ENCODE measurements around the gene CTAGE15.
A peak's percentile ranks its signal among the peaks of the same experiment; 100 is the strongest.
"Not testable (repeated sequence)": the region's sequence is repeated elsewhere in the genome, so short reads cannot be mapped to it uniquely, and the experiment has no call there.

CTAGE15 gene, protein sequence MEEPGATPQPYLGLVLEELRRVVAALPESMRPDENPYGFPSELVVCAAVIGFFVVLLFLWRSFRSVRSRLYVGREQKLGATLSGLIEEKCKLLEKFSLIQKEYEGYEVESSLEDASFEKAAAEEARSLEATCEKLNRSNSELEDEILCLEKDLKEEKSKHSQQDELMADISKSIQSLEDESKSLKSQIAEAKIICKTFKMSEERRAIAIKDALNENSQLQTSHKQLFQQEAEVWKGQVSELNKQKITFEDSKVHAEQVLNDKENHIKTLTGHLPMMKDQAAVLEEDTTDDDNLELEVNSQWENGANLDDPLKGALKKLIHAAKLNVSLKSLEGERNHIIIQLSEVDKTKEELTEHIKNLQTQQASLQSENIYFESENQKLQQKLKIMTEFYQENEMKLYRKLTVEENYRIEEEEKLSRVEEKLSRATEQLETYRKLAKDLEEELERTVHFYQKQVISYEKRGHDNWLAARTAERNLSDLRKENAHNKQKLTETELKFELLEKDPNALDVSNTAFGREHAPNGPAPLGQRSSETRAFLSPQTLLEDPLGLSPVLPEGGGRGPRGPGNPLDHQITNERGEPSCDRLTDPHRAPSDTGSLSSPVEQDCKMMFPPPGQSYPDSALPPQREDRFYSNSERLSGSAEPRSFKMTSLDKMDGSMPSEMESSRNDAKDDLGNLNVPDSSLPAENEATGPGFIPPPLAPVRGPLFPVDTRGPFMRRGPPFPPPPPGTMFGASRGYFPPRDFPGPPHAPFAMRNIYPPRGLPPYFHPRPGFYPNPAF

DNA sequence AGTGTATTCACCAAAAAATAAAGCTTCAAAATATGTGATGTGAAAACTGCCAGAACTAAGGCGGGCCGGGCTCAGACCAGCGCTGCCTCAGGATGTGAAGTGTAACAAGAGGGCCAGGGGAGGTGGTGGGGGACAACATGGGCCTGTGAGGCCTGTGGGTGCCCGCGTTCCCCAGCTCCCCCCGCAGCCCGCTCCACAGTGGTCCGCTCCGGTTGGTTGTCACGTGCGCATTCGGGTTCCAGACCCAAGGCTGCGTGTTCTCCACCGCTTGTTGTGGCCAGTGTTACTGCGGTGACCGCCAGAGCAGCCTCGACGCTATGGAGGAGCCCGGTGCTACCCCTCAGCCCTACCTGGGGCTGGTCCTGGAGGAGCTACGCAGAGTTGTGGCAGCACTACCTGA is at the start of gene CTAGE15:
Gene CTAGE15 (plus strand): TSS at position 301 of the 400 bp plus-strand sequence. CDS start 17 bp downstream, at position 318.
- not testable (repeated sequence) for DNase-seq

DNA sequence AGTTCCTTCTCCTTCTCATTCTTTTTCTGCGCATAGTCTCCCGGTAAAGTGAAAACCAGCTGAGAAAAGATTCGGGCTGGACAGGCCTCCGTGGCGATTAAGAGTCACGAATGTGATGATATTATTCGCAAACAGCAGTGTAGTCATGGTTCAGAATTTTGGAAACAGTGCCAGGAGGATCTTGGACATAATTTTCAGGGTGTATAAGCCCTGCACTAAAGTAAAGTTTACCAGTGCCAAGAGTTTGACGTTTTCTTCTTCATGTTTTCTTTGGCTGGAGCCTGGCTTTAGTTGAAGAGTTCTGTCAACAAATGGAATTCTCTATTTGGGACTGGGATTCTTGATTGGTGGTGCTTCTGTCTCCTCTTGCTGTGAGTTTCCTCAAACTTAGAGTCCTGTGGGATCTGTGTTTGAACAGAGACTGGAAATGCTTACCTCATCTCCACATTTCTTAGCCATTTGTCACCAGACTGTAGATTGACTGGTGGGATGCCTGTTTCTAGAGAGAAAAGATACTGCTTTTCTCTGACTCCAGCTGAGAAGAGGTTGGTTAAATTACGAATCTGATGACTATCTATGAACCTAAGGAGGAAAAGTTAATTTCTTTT is 49.2 kb upstream of the CTAGE15 start:
- not testable (repeated sequence) for DNase-seq

DNA sequence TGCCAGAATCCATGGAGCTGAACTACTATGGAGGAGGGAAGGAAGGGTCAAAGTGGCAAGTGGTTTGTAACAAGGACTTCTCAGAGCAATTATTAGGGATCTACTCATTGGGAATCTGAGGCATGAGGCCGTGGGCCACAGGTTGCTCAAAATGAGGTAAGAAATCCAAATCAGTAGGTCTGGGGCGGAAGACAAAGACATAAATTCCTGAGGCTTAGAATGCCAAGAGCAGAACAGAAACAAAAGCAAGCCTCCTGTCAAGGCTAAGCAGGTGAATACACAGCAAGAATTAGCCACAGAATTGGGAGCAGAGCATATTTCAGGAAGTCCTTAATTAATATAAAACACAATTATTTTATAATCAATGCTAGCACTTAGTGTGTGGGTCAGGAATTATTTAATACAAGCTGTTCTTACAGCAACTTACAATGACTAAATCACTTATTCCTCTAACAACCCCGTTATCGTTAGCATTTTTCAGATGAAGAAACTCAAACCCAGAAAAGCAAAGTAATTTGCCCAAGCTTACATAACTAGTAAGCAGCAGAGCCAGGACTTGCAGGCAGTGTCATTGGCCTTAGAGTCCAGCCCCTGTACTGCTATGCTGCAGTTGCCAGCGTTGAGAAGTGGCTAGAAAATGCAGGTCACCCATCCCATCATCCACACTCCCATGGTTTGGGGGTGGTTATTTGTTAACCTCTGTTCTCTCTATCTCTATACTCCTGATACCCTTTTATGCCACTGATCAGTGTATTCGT is 40.3 kb upstream of the CTAGE15 start:
- DNase-seq = not testable (repeated sequence)

DNA sequence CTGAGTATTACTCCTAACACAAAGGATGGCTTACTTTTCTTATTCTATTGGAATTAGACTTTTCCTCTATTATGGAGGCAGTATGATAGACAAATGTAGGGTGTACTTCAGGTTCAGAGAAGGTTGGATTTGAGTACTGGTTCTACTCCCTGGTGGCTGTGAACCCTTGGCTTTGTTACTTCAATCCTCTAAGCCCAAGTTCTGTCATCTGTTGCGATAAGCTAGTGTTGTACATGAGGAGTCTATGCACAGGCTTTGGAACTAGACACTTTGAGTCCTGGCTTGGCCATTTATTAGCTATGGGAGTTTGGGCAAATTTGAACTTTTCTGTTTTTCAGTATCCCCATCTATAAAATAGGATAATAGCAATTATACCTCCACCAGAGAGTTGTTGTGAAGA is 39.7 kb upstream of the CTAGE15 start:
- DNase-seq = not testable (repeated sequence)

DNA sequence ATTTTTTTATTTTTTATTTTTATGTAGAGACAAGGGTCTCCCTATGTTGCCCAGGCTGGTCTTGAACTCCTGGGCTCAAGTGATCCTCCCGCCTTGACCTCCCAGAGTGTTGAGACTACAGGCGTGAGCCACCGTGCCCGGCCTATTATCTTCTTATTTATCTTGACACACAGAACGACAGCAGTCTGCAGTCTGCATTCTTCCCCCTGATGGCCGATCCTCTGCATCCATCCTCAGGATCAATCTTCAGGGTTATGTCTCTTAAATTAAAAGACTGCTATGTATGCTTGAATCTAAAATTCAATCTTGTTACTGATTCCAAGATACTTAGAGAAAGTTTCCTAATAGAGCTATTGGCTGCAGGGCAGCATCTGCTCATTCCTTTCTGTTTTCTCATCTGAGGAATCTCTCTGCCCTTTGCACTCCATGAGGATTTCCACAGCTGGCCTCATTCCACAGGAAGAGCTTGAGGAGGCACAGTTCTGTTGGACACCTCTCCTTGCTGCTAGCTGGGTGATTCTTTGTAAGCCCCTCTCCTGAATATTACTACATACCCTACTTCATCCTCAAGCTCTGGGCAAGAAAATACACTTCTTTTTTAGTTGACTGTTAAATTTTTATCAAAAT is 38.3 kb upstream of the CTAGE15 start:
- not testable (repeated sequence) for DNase-seq

DNA sequence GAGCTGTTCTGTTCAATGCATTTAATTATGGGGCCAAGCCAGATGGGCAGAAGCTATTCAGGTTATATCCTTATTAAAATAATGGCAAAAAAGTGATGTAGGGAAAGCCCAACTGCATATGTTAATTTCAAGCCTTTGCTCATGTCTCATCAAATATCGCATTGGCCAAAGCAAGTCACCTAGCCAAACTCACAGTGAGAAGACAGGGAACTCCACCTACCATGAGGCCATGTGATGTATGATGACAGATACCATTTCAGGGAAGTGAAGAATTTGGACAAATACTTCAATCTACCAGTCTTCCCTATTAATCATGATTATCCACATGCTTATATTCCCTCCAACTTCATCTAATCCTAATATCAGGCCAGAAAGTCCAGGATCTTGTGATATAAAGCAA is 35.2 kb upstream of the CTAGE15 start:
- DNase-seq = not testable (repeated sequence)

DNA sequence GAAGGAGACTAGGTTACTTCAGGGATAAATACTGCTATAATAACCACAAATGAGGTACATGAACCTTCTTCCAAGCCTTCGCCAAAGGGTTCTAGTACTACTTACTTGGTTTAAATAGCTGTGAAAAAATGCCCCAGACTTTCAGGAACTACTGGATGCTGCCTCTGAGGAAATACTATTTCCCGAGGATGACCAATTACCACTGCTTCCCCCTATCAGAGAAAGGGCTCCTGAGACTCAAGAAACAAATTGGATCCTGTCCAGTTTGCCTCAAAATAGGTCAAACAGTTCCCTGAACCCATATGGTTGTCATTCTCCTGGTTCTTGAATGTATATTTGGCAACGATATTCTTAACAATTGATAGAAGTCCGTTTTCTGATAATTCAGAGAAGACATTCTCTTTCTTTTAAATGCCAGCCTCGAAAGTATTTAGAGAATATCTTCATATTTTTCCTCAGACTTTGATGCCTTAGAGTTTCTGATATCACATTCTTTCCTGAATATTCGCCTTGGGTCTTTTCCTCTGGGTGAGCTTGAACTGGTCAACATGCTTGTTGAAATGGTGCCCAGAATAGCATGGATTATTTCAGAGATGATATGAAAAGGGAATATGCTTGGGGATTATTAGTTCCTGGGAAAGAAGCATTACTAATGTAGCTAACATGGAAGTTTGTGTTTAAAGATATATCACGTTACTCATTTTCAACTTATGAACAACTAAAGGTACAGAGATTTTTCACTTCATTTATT is 28.1 kb upstream of the CTAGE15 start:
- not testable (repeated sequence) for DNase-seq

DNA sequence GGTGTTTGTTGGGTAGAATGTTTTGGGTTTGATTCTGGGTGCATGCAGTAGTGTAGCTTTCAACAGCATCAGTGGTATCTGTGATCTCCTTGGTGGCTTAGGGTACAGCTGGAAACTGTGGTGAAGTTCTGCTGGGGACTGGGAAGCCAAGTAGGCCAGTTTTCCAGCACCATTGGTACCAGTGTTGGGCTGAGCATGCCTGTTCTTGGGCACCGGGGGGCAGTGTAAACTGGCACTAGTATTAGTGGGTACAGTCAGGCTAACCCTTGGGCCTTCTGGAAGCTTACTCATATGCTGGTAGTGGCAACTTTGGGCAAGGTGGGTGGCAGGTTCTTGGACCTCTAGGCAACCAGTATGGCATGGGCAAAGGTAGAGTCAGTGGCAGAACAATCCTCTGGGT is 15.6 kb upstream of the CTAGE15 start:
- not testable (repeated sequence) for DNase-seq

DNA sequence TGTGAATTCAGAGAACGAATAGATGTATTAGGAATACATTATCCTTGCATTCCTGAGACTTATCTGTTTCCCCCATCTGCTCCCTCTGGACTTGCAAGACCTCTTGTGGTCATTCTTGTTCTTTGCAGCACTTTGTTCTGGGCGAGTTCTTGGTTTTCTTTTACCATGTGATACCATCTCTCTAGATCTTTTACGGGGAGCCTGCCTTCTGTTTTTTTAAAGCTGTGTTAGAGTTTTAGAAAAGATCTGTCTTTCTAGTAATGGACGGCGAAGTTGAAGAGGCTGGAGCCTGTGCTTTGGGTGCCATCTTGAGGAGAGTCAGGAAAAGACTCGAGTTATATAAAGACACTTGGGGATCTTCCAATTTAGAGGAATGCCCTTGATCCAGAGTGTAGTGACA is 8.3 kb upstream of the CTAGE15 start:
- DNase-seq = not testable (repeated sequence)

DNA sequence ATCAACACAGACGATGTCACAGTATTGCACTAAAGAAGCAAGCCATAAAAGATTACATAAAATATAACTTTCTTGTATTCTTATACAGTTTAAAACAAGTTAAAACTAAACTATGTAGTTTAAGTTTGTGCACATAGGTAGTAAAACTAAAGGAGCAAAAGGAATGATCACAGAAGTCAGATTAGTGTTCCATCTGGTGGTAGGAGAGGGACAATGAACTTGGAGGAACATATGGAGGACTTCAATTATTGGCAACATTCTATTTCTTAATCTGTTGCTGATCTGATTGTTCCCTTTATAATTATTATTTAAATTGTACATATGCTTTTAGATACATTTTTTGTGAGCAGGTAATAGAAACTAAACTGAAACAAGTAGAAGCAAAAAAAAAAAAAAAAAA is 5.6 kb upstream of the CTAGE15 start:
- DNase-seq = not testable (repeated sequence)

DNA sequence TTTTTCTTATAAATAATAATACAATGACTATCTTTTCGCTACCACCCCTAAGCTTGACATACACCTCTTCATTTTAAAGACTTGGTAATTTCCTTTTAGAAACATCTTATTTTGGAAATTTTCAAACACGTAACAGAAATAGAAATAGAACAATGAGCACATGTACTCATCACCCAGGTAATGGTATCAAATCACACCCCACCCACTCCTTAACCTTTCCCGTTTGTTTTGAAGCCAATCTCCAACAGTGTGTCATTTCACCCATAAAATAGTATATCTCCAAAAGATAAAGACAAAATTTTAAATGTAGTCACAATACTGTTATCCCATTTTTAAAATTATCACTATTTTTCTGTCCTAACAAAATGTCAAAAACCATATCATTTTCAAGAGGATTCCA is 16.6 kb downstream of the CTAGE15 start:
- not testable (repeated sequence) for DNase-seq

DNA sequence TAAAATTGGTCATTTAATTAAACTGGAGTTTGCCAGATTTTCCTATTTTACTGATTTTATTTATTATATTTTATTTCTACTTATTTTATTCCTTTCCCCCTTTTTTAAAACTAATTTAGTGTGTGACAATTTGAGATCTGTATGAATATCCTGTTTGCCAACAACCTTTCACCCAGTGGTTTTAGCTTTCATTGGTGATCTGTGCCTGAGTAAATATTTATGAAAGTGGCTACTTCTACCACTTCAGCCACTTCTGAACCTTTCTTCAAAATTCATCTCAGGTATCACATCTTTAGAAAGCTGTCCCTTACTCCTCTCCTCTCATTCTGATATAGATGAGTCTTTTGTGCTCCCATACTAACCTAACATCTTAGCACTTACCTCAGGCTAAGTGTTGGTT is 18.3 kb downstream of the CTAGE15 start:
- not testable (repeated sequence) for DNase-seq

DNA sequence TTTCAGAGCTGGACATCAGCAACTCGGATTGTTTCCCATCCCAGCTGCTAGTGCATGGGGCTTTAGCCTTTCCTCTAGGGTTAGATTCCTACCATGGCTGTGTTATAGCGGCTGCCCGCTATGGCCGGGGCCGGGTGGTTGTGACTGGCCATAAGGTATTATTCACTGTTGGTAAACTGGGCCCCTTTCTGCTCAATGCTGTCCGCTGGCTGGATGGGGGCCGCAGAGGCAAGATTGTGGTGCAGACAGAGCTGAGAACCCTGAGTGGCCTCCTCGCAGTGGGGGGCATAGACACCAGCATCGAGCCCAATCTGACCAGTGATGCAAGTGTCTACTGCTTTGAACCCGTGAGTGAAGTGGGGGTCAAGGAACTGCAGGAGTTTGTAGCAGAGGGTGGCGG is 26.5 kb downstream of the CTAGE15 start:
- not testable (repeated sequence) for DNase-seq

DNA sequence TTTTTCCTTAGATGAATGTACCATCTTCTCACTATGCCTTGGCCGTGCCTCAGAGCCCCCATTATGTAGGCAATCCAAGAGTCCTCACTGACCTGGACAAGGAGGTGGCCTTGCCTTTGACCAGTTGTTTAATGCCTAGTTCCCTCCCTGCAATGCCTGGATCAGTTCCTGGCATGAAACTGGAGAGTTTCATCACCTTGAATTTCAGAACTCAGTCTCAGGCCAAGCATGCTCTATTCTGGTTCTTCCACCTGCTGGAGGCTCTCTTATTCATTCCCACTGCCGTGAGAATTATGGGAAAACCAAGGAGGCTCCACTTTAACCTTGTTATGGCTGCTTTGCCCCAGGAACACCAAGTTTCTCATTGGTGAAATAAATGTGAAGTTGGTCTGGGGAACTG is 31.9 kb downstream of the CTAGE15 start:
- not testable (repeated sequence) for DNase-seq

DNA sequence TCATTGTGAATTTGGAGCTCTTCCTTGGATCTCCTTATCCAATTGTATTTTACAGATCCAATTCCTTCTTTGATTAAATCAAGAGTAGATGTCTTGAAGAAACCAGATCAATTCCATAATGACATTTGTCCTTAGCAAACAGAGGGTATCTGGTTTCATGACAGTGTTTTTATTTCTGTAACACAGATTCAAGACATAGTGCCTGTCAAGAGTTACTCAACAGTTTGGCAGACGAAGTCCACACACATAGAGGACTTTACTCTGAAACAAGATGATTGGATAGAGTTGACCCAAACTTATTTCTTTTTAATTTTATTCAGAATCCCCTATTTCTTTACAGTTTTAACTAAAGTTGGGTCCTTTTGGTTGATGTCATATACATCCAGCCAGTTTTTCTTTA is 34.5 kb downstream of the CTAGE15 start:
- DNase-seq = not testable (repeated sequence)

DNA sequence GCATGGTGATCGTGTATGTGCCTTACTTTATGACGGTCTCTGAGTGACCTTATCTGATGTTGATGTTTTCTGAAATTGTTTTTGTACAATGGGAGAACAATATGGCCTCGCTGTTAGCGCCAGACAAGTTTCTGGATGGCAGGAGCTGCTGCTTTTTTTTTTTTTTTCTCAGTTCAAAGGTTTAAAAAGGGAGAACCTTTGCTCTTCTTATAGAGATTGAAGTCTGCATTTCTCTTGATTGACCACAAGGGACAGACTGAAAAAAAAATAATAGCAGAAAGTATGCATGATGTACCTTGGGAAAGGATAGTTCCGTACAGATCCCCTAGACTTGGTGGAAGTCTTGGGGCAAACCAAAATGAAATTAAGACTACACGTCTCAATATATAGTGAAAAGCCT is 43.9 kb downstream of the CTAGE15 start:
- DNase-seq = not testable (repeated sequence)

DNA sequence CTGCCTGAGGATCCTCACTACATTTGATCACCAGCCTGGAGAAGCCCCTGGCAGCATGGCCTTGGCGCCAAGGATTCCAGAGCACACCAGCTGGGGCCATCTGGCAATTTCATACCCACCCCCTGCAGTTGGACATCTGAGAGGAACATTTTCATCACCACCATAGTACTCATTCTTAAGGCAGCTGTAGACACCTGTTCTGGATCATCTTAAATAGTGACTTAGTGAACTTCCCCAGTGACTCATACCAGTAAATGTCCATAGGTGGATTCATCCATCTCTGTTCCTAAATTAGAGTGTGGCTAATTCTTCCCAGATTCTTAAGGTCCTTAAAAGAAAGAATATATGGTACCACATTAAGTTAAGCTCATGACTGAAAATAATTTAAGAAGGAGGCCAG is 45.6 kb downstream of the CTAGE15 start:
- not testable (repeated sequence) for DNase-seq

DNA sequence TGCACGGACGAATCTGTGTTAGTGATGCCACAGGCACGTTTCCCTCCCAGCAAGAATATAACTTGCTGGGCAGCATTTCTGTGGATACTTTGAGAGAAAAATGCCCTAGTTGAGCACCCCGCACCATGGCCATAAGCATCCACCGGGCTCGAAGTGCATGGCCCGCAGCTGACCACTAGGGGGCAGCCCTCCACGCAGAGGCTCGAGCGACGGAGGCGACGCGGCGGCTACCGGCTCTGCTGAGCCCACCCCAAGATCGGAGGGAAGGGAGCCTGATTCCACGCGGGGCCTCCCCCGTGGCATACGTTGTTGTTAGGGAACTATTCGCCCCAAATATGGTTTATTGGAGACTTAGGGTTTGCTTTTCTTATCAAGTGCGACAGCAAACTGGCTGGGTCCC is 48.5 kb downstream of the CTAGE15 start:
- DNase-seq = not testable (repeated sequence)

DNA sequence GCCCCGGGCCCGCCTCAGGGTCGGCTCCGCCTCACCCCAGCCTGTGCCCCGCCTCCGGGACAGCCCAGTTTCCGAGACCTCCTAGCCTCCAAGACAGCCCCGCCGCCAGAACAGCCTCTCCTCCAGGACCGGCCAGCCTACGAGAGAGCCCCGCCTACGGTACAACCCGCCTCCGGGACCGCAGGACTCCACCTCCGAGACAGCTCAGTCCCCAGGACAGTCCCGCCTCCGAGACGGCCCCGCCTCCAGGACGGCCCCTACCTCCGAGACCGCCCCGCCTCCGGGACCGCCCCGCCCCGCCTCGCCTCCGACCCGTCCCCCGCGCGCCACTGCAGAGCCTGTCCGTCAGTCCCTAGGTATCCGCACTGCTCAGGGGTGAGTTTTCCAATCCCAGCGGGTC is 49.0 kb downstream of the CTAGE15 start, which contains the start of gene TCAF2:
Gene TCAF2 (plus strand): TSS at position 329 of the 400 bp plus-strand sequence.
- peak; percentile 80 for DNase-seq

DNA sequence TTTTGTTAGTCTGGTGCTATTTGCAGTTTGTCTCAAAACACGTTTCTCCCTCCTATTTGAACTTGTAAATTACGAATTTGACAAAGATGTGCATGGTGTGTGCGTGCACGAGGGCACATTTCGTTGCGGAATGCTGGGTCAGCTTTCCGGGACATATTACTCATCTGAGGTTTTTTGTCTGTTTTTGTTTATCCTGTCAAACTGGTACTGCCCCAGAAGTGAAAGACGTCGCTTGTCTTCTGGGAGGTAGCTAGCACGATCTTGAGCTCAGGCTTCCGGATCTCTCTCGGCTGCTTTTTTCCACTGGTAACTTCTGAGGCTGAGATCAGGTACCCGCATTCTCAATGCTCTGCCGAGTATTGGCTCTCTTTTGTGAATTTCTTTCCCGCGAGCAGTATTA is 49.6 kb downstream of the CTAGE15 start:
- DNase-seq = not testable (repeated sequence)

DNA sequence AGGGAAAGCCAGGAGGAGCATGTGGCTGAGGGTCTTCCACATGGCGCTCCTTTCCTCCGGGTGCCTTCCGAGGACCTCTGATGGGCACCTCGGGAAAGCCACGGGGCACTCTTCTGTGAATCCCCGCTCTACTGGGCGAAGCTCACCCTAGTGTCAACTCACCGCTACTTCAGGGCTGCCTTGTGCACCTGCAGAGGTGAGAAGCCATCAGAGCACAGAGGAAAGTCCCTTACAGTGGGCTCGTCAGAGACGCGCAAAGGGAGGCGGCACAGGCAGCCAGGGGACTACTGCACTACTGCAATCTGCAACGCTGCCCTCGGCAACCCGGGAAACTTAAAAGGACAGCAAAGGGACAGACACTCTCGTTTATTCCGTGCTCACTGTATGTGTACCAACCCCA is 50.5 kb downstream of the CTAGE15 start:
- not testable (repeated sequence) for DNase-seq
